ENCODE data around the gene RBMY1E. TPM values are rescaled to one million over a fixed set of nuclear protein-coding genes. Genes with fewer than 3 reads are reported as not detected.
"Not testable (repeated sequence)": the region's sequence is repeated elsewhere in the genome, so short reads cannot be mapped to it uniquely, and the experiment has no call there.

Gene RBMY1E
- not detected for total RNA-seq

- H3K27ac ChIP-seq; H3K9me3 ChIP-seq; intact Hi-C loops (cut with DNase I); H3K4me1 ChIP-seq; DNase-seq; H3K4me3 ChIP-seq (replicated peaks in 1 of 3); H3K27me3 ChIP-seq; H3K36me3 ChIP-seq: not testable (repeated sequence)
- no CpG with 5 or more reads among the region's 29 CpGs for WGBS, 2 donors
Measured at GRCh38 chrY:21917932-21918331, at the start of gene RBMY1E. Gene RBMY1E, minus strand, starts transcription at chrY:21918032. Its CDS starts 1,978 bp downstream, at chrY:21916054.

- not testable (repeated sequence) for H3K27ac ChIP-seq, DNase-seq
- no CpG with 5 or more reads among the region's 28 CpGs for WGBS, 2 donors
Measured at GRCh38 chrY:21894426-21894825, 23.4 kb downstream of the RBMY1E start, which contains the start of gene RBMY1D. Gene RBMY1D, minus strand, starts transcription at chrY:21894526. Its CDS starts 2,013 bp downstream, at chrY:21892513.

GRCh38 chrY:21869407-21870076 is 48.3 kb downstream of the RBMY1E start:
- H3K27me3 ChIP-seq; H3K4me3 ChIP-seq (replicated peaks in 1 of 3); H3K9me3 ChIP-seq; H3K36me3 ChIP-seq; DNase-seq; intact Hi-C loops (cut with DNase I); H3K4me1 ChIP-seq; H3K27ac ChIP-seq: not testable (repeated sequence)
- WGBS, 2 donors: no CpG with 5 or more reads among the region's 5 CpGs

More at GRCh38 chrY:21894426-21894825, 23.4 kb downstream of the RBMY1E start, which contains the start of gene RBMY1D:
- intact Hi-C loops (cut with DNase I); H3K4me1 ChIP-seq; H3K27me3 ChIP-seq; H3K9me3 ChIP-seq; H3K36me3 ChIP-seq; H3K4me3 ChIP-seq (replicated peaks in 1 of 3): not testable (repeated sequence)

Other genes starting within 250 kb of the RBMY1E start
- not detected for gene RBMY1D, start 23.5 kb downstream of the RBMY1E start, total RNA-seq

Measured in thyroid gland (tissue), 4 donors.